Astrocyte of the spinal cord (primary cell): ENCODE data around the gene TXNDC11.
A peak's percentile ranks its signal among the peaks of the same experiment; 100 is the strongest.

Experiments
- DNase-seq: peaks from one replicate; pipeline ENCODE4 v3.0.0; 2011; ENCODE audit warnings: low read depth, low spot score
- H3K4me3 ChIP-seq: 2 replicates; pipeline ENCODE4 v1.5.1; 2011; ENCODE audit warnings: low read depth, mild to moderate bottlenecking, low read length, moderate library complexity
- in situ Hi-C: cut with HindIII; loops from 2 replicates; pipeline ENCODE4 v1.10.0; 2017; ENCODE audit warnings: low sequenced_read_pairs
- TF ChIP-seq, protein P1 (sequence below): IDR thresholded peaks from 2 replicates; pipeline ENCODE4 v1.5.1; 2012; ENCODE audit warnings: low read depth, mild to moderate bottlenecking, low read length, inconsistent platforms

TXNDC11 gene

DNA sequence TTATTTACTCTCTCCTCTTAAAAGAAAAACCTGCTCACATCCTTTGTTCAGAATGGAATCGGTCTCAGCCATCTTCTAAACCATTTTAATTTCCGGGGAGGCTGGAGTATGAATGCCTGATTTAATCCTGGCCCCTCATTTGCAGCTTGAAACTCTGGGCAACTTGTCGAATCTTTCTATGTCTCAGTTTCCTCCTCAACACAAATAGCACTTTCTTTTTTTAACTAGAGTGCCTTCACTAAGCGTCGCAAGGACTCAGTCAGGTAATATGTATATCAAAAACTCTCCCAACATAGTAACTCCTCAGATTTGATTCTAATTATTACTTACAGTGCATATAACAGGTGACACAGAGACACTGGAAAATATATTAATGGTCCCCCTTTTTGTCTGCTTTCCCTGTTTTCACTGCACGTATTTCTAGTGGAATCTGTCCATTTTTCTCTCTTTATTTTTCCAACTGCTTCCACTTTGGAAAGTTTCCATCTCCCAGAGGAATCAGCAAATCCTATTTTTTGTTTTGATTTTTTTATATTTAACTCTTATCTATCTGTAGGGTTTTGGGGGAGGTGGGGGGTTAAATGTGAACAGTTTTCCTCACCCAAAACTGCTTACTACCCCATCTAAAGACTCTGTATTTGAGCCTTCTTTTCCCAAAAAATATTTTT is 55.8 kb downstream of the TXNDC11 start:
- in situ Hi-C loops, result no loop called here
- no peak overlapping the region for H3K4me3 ChIP-seq
- TF ChIP-seq, protein P1, sequence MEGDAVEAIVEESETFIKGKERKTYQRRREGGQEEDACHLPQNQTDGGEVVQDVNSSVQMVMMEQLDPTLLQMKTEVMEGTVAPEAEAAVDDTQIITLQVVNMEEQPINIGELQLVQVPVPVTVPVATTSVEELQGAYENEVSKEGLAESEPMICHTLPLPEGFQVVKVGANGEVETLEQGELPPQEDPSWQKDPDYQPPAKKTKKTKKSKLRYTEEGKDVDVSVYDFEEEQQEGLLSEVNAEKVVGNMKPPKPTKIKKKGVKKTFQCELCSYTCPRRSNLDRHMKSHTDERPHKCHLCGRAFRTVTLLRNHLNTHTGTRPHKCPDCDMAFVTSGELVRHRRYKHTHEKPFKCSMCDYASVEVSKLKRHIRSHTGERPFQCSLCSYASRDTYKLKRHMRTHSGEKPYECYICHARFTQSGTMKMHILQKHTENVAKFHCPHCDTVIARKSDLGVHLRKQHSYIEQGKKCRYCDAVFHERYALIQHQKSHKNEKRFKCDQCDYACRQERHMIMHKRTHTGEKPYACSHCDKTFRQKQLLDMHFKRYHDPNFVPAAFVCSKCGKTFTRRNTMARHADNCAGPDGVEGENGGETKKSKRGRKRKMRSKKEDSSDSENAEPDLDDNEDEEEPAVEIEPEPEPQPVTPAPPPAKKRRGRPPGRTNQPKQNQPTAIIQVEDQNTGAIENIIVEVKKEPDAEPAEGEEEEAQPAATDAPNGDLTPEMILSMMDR, result no peak
- DNase-seq, result no peak

DNA sequence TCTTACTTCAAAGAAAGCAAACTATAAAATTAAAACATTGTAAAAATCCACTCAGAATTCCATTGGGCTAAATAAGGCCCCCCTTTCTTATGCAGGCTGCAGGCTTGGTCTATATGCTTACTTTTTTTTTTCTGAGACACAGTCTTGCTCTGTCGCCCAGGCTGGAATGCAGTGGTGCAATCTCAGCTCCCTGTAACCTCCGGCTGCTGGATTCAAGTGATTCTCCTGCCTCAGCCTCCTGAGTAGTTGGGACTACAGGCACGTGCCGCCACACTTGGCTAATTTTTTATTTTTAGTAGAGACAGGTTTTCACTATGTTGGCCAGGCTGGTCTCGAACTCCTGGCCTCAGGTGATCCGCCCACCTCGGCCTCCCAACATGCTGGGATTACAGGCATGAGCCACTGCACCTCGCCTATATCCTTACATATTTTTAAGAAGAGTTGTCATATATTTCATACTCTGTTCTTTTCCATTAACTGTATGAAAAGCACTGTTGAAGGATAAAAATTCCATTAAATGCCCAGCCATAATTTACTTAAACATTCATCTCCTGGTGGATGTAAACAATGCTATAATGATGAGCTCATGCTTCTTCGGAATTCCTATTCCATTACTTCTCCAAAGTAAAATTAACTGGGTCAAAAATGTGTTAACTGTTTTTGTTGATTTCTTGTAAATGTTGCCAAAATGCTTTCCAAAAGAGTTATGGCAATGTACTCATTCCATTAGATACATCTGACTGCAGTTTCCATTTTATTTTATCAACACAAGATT is 56.6 kb downstream of the TXNDC11 start:
- DNase-seq, result no peak
- H3K4me3 ChIP-seq, result no peak overlapping the region
- TF ChIP-seq, protein P1, result no peak
- in situ Hi-C loops, result no loop called here

DNA sequence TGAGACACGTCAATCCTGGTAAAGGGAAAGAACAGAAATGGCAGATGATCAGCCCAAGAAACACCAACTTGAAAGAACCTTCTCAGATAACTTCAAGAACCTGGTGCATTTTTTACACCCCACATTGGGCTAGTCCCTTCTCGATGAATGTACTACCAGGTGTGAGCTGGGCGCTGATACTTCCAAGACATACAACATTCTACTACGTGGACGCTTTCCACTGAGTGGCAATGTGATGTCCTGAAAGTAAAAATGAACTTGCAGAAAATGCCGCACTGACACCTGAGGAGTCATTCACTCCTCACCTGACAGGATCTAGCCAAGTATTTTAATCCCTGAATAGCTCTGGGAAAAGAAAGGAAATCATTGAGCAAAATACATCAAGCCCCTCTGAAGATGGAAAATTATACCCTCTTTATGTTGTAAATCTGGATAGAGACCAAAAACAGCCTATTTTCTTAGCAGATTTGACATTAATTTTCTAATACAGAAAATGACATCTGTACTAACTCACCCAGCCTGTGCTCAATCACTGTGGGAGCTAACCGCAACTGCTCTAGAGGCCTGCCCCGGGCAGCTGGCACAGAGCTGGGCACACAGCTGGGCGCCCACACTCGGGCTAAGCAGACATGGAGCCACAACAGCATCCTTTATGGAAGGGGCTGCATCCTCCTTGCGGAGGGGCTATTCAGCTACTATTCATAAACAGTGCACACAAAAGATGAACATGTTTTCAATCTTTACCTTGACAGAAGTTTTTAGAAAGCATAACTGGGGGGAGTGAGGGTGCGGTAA is 58.2 kb downstream of the TXNDC11 start:
- H3K4me3 ChIP-seq, result no peak overlapping the region
- in situ Hi-C loops, result no loop called here
- TF ChIP-seq, protein P1, result no peak
- no peak for DNase-seq

DNA sequence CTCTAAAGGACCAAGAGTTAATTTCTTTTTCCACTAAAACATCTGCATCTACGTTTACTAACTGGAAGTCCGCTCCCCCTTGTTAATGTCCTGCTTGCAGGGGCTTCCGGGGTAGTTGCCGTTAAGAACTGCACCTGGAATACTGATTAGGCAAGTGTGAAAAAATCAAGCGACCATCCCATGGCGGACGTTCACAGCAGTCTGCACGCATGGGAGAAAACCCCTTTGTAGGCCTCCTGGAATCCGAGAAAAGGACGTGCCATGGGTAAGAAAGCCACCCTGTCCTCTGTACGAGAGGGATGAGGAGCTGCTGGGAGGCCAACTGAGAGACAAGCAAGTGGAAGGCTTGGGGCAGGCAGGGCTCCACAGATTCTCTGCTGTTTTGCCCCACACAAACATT is 59.5 kb downstream of the TXNDC11 start:
- no peak for DNase-seq
- no peak overlapping the region for H3K4me3 ChIP-seq
- in situ Hi-C loops, result no loop called here
- TF ChIP-seq, protein P1, result no peak

DNA sequence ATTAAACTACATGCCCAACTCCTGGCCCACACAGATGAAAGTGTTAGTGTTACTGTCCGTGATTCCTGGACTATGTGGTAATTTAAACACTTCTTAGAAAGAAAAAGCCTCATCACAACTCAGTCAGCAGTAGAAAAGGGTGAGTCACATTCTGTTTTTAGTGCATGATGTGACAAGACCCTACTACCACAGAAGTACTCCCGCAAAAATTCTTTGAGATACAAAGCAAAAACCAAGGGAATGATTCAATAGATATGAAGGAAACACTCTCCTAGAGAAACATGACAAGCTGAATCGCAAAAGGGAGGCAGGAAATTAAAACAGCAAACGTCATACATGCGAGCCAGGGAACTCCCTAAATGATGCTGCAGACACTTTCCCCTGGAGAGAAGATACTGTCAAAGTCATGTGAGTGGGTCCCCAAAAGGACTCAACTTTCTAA is 60.0 kb downstream of the TXNDC11 start:
- no peak overlapping the region for H3K4me3 ChIP-seq
- TF ChIP-seq, protein P1, result no peak
- peak; percentile 92 for DNase-seq
- in situ Hi-C loops, result no loop called here

DNA sequence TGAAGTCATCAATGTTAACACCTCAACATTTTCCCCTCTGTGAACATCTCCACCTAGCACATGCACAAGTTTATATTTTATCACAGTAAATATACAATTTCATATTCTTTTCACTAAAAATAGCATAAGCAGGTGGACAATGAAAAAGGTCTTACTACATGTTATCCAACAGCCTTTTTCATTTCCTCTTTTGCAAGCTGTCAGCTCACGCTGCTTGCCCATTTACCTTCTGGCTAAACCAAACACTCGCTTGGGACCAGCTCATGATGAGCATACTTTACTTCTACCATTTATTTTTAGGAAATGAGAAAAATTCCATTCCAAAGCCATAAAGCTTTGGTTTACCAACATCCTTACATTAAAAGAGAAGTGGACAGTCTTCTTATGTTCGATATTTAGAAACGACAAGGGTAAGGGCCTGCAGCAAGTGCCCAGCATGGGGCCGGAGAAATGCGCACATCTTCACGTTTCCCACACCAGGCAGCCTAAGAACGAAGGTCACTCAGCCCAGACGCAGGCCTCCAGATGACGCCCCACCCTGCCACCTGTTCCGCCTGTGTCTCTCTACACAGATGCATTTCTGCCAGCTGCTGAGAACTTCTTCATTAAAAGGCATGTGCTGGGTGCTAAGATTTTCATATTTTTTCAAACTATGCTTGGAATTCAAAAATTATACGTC is 60.5 kb downstream of the TXNDC11 start:
- in situ Hi-C loops, result no loop called here
- TF ChIP-seq, protein P1, result no peak

More for the DNA sequence above, 60.5 kb downstream of the TXNDC11 start:
- DNase-seq, result no peak
- no peak overlapping the region for H3K4me3 ChIP-seq
